Tibial nerve (tissue), 4 donors: ENCODE data around the gene EIF5A2.

Experiments used
- EP300 ChIP-seq, 2 donors: sonication (generic); formaldehyde crosslinking; IDR thresholded peaks; one replicate each; pipeline ENCODE4 v1.6.1; 2017; ENCODE audit warnings: antibody characterized with exemption in 2 of 2, mild to moderate bottlenecking in 1 of 2
- POLR2A ChIP-seq, 2 donors: fragments of 450-650 bp; IDR thresholded peaks; one replicate each; pipeline ENCODE4 v1.6.1; 2017; ENCODE audit warnings: antibody characterized with exemption in 2 of 2, mild to moderate bottlenecking in 2 of 2, moderate library complexity in 2 of 2
- TF ChIP-seq, protein P1 (sequence below), 5 experiments: fragments of 200-600 bp in 3 of 5; fragments of 450-650 bp in 2 of 5; sonication (generic) in 3 of 5; IDR thresholded peaks; one replicate each; pipeline ENCODE4 v1.5.1; 2016 to 2019; ENCODE audit warnings: antibody characterized with exemption in 5 of 5, mild to moderate bottlenecking in 3 of 5, moderate library complexity in 2 of 5

DNA sequence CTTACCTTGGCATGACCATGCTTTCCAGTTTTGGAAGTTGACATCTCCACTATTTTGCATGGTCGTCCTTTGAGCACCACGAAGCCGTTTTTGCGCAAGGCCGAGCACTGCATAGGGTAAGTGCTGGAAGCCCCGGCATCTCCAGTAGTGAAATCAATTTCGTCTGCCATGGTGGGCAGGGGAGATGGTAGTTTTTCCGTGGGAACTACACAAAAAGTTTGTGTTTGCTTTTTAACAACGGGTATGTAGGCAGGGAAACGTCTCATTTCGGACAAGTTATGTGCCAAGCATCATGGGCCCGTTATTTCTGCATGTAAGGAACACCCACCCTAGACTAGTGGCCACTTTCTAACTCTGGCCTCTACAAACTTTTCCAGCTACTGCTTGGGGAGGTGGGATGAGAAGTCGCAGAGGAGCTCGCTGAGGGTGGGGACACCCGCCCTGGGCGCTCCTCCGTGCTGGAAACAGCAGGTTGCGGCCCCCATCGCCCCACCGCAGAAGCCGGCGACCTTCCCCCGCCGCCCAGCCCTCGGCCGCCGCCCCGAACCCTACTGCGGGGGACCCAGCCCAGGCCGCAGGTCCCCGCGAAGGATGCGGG lies 701 bp downstream of the EIF5A2 start:
- TF ChIP-seq, protein P1, sequence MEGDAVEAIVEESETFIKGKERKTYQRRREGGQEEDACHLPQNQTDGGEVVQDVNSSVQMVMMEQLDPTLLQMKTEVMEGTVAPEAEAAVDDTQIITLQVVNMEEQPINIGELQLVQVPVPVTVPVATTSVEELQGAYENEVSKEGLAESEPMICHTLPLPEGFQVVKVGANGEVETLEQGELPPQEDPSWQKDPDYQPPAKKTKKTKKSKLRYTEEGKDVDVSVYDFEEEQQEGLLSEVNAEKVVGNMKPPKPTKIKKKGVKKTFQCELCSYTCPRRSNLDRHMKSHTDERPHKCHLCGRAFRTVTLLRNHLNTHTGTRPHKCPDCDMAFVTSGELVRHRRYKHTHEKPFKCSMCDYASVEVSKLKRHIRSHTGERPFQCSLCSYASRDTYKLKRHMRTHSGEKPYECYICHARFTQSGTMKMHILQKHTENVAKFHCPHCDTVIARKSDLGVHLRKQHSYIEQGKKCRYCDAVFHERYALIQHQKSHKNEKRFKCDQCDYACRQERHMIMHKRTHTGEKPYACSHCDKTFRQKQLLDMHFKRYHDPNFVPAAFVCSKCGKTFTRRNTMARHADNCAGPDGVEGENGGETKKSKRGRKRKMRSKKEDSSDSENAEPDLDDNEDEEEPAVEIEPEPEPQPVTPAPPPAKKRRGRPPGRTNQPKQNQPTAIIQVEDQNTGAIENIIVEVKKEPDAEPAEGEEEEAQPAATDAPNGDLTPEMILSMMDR (IDR thresholded peaks at IDR 0.05), result no peak
- TF ChIP-seq POLR2A (IDR thresholded peaks at IDR 0.05), result no peak
- TF ChIP-seq EP300 (IDR thresholded peaks at IDR 0.05), result no peak
